Posterior vena cava (tissue), 2 donors: ENCODE measurements around the gene PAK4. TPM values are rescaled to one million over a fixed set of nuclear protein-coding genes. Genes with fewer than 3 reads are reported as not detected.

Source experiments
- DNase-seq: peaks from one replicate; pipeline ENCODE4 v3.0.0-alpha.2; 2020; ENCODE audit warnings: low spot score
- intact Hi-C, 2 donors: fragments of 100-400 bp; cut with DNase I; formaldehyde crosslinking; loops; one replicate each; pipeline versions ENCODE4 v1.14.1 to v1.14.2; 2022 to 2023
- total RNA-seq, 2 donors: library from RNA; stranded (reverse); fragmentation: NEBNext Ultra II Directional; extraction: Animal tissue kit (Norgen Biotek cat#: 25700); gene quantifications; one replicate each; pipeline ENCODE4 v1.2.1, GENCODE V29; 2021
- donor health status: DM: yes; HTN: yes; CAD: no.
- donor health status: DM: yes; HTN: yes; CAD: no.

PAK4 gene
- total RNA-seq, 2 donors from 2014 or later: 15.0 to 17.3 TPM

DNA sequence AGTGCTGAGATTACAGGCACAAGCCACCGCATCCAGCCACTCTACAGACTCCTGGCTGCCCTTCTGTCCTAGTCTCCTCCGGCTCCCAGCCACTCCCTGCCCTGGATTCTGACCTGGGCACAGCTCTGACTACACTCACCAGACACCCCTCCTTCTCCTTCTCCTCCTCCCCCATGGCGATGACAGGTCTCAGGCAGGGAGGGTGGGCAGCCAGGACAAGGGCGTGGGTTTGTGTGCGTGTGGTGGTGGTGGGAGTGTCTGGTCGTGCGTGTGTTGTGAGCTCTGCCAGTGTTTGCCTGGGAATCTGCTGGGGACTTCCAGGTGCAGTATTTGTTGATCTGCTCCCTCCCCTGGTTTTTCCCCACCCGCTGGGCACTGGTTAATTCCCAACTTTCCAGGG, 68.2 kb downstream of the PAK4 start:
- intact Hi-C loops: no loop called here
- DNase-seq: no peak

DNA sequence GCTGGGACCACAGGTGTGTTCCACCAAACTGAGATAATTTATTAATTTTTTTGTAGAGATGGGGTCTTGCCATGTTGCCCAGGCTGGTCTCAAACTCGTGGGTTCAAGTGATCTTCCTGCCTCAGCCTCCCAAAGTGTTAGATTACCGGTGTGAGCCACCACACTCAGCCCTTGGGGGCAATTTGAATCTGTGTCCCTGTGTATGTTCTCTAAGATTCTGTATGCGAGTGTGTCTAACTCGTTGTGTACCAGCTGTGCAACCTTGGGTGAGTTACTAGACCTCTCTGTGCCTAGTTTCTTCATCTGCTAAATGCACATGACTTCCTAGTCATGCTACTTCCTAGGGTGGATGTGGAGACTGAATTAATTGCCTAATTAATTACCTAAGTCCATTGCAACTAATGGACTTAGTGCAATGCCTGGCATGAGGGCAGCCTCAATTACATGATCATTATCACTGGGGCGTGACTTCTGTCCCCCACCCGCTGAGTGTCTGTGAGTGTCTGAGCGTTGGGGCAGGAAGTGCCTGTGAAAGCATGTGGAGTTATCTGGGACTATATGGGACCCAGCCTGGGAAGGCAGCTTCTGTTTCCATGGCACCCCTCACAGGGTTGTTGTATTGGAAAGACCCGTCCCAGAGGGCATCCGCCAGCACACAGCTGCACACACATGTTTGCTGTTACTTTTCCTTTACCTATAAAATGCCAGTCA, 69.4 kb downstream of the PAK4 start:
- no peak for DNase-seq
- intact Hi-C loops: no loop called here

- intact Hi-C loops: no loop called here
- no peak for DNase-seq
Measured at GRCh38 chr19:39195755-39196154, 70.2 kb downstream of the PAK4 start.

DNA sequence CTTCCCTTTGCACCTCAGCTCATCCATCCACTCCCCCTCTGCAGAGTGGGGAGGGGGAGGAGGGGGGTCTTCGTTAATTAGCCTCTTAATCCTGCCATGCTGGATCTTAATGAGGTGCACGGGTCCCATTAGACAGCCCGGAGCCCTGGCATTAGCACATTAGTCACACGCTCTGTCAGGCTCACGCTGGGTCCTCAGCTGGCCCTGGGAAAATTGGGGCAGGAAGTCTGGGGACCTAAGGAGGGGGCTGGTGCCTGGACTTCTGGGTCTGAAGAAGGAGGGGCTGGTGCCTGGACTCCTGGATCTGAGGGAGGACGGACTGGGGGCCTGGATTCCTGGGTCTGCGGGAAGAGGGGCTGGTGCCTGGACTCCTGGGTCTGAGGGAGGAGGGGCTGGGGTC, 70.7 kb downstream of the PAK4 start:
- intact Hi-C loops: no loop called here
- DNase-seq: no peak

- DNase-seq: no peak
- intact Hi-C loops: no loop called here
Measured at GRCh38 chr19:39196860-39197562, 71.4 kb downstream of the PAK4 start, which contains the start of gene NCCRP1. Gene NCCRP1 (plus strand): TSS chr19:39196964. CDS start chr19:39196983, 19 bp downstream.

DNA sequence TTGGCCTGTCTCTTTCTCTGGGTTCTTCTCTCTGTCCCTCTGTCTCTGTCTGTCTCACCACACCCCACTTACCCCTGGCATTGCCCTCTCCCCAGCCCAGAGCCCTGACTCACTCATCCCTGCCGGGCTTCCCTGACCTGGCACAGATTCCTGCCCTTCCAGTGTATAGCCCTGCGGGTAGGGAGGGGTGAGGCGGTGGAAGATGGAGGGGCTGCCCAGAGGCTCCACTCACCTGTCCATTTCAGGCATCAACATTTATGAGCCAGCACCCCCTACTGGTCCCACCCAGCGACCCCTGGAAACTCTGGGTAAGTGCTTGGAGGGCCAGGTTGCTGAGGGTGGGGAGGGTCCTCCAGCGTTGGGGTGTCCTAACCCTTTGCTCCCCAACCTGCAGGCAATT, 72.2 kb downstream of the PAK4 start:
- intact Hi-C loops: no loop called here

DNA sequence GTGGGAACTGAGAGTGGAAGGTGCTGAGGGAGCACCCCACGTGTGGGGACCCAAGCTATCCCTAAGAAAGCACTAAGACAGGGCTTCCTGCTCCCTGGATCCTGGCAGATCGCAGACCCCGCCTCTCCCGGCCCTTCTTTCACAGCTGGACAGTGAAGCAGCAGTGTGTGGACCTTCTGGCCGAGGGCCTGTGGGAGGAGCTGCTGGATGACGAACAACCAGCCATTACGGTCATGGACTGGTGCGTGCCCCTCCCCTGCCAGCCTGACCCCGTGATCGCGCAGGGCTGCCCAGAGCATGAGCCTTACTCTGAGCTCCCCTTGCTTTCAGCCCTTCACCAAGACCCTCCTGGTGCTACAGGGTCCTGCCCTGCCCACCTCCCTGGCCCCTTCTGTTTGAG, 73.4 kb downstream of the PAK4 start:
- DNase-seq: no peak
- intact Hi-C loops: no loop called here

More for the DNA sequence above, 72.2 kb downstream of the PAK4 start:
- DNase-seq: no peak

GRCh38 chr19:39200066-39200802, 74.6 kb downstream of the PAK4 start:
- no peak for DNase-seq
- intact Hi-C loops: no loop called here

- DNase-seq: no peak
- intact Hi-C loops: no loop called here
Measured at GRCh38 chr19:39200803-39201115, 75.2 kb downstream of the PAK4 start.

- no peak for DNase-seq
- intact Hi-C loops: no loop called here
Measured at GRCh38 chr19:39202998-39203355, 77.4 kb downstream of the PAK4 start.

- intact Hi-C loops: no loop called here
- DNase-seq: no peak
Measured at GRCh38 chr19:39203372-39204341, 78.1 kb downstream of the PAK4 start, which contains the start of gene SYCN. Gene SYCN (minus strand): TSS chr19:39204263. CDS start chr19:39204254, 9 bp downstream.

GRCh38 chr19:39205449-39205764, 79.8 kb downstream of the PAK4 start:
- no peak for DNase-seq
- intact Hi-C loops: no loop called here

DNA sequence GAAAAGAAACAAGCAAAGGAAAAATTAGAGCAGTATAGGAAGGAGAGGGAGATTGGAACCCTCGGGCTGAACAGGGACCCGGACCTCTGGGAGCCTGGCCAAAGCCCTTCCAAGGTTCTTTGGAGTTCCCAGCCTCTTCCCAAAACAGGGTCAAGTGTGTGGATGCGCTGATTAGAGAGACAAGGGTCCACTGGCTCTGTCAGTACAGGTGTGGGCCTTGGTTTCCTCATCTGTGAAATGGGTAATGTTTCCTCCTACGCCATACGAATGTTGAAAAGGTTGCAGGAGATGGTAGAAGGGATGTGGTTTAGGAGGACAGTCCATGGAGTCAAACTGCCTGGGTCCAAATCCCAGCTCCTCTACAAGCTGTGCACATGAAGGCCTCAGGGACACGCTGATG, 80.5 kb downstream of the PAK4 start:
- DNase-seq: no peak
- intact Hi-C loops: no loop called here

GRCh38 chr19:39207293-39207836, 81.8 kb downstream of the PAK4 start:
- DNase-seq: no peak
- intact Hi-C loops: no loop called here

DNA sequence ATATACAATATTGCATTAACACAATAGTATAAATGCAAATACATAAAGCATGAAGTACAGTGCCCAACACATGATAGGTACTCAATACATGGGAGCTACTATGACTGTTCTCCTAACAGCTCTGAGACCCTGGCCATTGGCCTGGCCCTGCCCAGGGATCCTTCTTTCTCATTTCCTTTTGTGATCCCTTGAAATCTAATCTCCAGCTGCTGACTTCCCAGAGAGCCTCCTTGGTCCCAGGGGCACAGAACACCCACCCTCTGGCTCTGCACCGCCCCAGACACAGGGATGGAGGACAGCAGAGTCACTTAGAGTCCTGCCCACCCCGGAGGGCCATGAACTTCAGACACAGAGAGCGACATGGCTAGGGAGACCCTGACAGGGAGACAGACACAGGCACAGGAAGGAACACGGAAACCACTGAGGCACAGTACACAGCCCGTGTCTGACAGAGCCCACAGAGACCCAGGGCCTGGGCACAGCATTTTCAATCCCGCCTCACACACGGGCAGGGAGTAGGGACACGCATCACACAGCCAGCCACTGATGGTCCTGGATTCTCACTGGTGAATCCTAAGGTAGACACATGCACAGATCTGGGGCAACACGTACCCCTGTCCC, 82.7 kb downstream of the PAK4 start:
- intact Hi-C loops: no loop called here
- DNase-seq: no peak

DNA sequence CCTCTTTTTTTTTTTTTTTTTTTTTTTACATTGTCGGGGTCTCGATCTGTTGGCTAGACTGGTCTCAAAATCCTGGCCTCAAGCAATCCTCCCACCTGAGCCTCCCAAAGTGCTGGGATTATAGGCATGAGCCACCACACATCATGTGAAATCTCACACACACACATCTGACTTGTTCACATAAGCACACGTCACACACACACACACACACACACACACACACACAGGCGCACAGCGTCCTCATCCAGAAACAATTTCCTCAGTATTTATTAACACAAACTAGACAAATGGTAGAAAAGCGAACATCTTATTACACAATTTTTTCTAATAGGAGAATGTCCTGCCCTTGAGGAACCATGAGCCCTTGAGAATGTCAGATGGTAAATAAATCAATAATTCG, 83.6 kb downstream of the PAK4 start:
- intact Hi-C loops: no loop called here
- no peak for DNase-seq

DNA sequence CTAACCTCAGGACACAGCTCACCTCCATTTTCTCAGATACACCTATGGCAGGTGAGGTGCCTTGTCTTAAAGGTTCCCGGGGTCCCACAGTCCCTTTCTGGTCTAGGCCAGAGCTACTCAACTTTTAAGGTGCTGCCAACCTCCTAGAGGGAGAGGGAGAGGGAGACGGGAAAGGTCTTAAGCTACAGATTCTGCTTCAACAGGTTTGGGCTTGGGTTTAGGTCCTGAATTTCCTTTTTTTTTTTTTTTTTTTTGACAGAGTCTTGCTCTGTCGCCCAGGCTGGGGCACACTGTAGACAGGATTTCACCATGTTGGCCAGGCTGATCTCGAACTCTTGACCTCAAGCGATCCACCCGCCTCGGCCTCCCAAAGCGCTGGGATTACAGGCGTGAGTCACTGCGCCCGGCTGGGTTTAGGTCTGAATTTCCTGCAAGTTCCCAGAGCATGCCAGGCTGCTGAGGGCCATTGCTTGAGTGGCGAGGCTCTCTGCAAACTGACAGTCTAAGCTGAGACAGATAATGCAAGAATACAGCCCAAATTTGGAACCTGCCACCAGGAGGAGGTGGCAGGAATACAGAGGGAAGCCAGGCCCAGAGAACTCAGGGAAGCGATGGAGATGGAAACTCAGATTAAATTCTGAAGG, 86.3 kb downstream of the PAK4 start:
- intact Hi-C loops: no loop called here
- DNase-seq: no peak

DNA sequence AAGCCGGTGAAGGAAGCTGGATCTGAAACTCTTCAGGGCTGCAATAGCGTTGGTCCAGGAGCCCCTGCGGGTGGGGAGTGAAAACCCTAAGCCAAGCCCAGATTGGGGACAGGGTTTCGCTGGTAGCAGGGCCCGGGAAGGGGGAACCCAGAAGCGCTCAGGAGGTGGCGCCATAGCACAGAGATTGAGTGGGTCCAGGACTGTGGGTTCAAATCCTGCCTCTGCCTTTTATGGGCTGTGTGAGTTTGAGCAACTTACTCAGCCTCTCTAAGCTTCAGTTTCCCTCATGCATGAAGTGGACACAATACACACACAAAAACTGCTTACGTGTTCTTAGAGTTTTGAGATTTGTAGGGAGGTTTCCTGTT, 86.8 kb downstream of the PAK4 start:
- no peak for DNase-seq
- intact Hi-C loops: no loop called here
